ENCODE data around the gene KIAA1671. TPM values are rescaled to one million over a fixed set of nuclear protein-coding genes. Genes with fewer than 3 reads are reported as not detected.
A peak's percentile ranks its signal among the peaks of the same experiment; 100 is the strongest.

The KIAA1671 gene
- total and polyA plus RNA-seq, 2 of the 13 experiments (the other 11 are each of a cell fraction or from before 2014, with no cell fraction given): 13.5 to 13.6 TPM

DNA sequence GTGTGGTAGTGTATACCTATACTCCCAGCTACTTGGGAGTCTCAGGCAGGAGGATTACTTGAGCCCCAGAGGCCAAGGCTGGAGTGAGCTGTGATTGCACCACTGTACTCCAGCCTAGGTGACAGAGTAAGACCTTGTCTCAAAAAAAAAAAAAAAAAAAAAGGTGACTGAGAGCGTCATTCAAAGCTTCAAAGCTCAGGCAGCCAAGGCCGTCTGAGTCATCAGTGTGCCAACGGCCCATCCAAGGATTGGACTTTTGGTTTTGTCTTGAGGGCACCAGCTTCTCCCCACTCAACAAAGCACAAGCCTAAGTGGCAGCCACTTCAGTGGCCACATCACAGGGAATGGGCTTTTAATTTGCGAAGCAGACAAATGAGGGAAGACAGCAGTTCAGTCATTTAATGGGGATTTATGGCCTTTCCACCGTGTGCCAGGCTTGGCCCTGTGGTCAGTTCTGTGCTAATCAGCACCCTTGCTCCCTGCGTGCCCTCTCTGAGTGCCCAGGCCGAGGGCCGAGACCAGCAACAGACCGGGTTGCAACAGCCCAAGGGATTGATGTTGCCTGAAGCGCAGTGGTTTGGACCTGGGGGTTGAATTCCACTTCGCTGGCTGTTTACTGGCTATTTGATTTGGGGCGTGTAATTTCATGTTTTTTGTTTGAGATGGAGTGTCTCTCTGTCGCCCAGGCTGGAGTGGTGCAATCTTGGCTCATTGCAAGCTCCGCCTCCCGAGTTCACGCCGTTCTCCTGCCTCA, 216.9 kb downstream of the KIAA1671 start (continued):
- TF ChIP-seq, protein P1, sequence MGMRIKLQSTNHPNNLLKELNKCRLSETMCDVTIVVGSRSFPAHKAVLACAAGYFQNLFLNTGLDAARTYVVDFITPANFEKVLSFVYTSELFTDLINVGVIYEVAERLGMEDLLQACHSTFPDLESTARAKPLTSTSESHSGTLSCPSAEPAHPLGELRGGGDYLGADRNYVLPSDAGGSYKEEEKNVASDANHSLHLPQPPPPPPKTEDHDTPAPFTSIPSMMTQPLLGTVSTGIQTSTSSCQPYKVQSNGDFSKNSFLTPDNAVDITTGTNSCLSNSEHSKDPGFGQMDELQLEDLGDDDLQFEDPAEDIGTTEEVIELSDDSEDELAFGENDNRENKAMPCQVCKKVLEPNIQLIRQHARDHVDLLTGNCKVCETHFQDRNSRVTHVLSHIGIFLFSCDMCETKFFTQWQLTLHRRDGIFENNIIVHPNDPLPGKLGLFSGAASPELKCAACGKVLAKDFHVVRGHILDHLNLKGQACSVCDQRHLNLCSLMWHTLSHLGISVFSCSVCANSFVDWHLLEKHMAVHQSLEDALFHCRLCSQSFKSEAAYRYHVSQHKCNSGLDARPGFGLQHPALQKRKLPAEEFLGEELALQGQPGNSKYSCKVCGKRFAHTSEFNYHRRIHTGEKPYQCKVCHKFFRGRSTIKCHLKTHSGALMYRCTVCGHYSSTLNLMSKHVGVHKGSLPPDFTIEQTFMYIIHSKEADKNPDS (CRISPR knock-in tag; IDR thresholded peaks at IDR 0.05): no peak
- TF ChIP-seq SMARCC2 (IDR thresholded peaks at IDR 0.05): no peak
- TF ChIP-seq ARNTL (CRISPR knock-in tag; IDR thresholded peaks at IDR 0.05): no peak
- TF ChIP-seq KDM4B (CRISPR knock-in tag; IDR thresholded peaks at IDR 0.05): no peak
- TF ChIP-seq KDM6A (CRISPR knock-in tag; IDR thresholded peaks at IDR 0.05; ENCODE audit: low read depth): no peak
- TF ChIP-seq, protein P2, sequence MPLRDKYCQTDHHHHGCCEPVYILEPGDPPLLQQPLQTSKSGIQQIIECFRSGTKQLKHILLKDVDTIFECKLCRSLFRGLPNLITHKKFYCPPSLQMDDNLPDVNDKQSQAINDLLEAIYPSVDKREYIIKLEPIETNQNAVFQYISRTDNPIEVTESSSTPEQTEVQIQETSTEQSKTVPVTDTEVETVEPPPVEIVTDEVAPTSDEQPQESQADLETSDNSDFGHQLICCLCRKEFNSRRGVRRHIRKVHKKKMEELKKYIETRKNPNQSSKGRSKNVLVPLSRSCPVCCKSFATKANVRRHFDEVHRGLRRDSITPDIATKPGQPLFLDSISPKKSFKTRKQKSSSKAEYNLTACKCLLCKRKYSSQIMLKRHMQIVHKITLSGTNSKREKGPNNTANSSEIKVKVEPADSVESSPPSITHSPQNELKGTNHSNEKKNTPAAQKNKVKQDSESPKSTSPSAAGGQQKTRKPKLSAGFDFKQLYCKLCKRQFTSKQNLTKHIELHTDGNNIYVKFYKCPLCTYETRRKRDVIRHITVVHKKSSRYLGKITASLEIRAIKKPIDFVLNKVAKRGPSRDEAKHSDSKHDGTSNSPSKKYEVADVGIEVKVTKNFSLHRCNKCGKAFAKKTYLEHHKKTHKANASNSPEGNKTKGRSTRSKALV (CRISPR knock-in tag; IDR thresholded peaks at IDR 0.05): no peak
- 0 out of 2 replicates have a peak, but pooled peaks have one; percentile 30 for TF ChIP-seq ZSCAN31 (CRISPR knock-in tag; IDR thresholded peaks at IDR 0.05; ENCODE audit: low read depth)
- no peak for TF ChIP-seq ZNF570 (CRISPR knock-in tag; IDR thresholded peaks at IDR 0.05; ENCODE audit: borderline replicate concordance)
- peak; percentile 61; the same call in 1 of the 2 replicates for TF ChIP-seq SAP130 (CRISPR knock-in tag; IDR thresholded peaks at IDR 0.05; ENCODE audit: low read depth)
- TF ChIP-seq NCOA5 (CRISPR knock-in tag; IDR thresholded peaks at IDR 0.05): no peak
- 0 out of 2 replicates have a peak, but pooled peaks have one; percentile 8 for TF ChIP-seq FOXK1 (CRISPR knock-in tag; IDR thresholded peaks at IDR 0.05; ENCODE audit: borderline replicate concordance, low read depth)
- TF ChIP-seq ZNF550 (CRISPR knock-in tag; IDR thresholded peaks at IDR 0.05; ENCODE audit: borderline replicate concordance): no peak
- TF ChIP-seq SRSF9 (IDR thresholded peaks at IDR 0.05; ENCODE audit: borderline replicate concordance, insufficient read depth, low read depth, low read length, poor library complexity, severe bottlenecking): no peak
- TF ChIP-seq TBL1XR1 (IDR thresholded peaks at IDR 0.05; ENCODE audit: borderline replicate concordance, low read length, partially characterized antibody): no peak
- TF ChIP-seq NCOR1 (IDR thresholded peaks at IDR 0.05; ENCODE audit: borderline replicate concordance, low read length): peak; percentile 80
- no peak for TF ChIP-seq ONECUT2 (CRISPR knock-in tag; IDR thresholded peaks at IDR 0.05)
- no peak for TF ChIP-seq HNRNPLL (IDR thresholded peaks at IDR 0.05; ENCODE audit: low read depth, low read length, poor library complexity, severe bottlenecking)
- TF ChIP-seq, protein P3, sequence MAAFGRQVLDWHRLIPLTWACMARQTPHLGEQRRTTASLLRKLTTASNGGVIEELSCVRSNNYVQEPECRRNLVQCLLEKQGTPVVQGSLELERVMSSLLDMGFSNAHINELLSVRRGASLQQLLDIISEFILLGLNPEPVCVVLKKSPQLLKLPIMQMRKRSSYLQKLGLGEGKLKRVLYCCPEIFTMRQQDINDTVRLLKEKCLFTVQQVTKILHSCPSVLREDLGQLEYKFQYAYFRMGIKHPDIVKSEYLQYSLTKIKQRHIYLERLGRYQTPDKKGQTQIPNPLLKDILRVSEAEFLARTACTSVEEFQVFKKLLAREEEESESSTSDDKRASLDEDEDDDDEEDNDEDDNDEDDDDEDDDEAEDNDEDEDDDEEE (CRISPR knock-in tag; IDR thresholded peaks at IDR 0.05): no peak
- TF ChIP-seq, protein P4, sequence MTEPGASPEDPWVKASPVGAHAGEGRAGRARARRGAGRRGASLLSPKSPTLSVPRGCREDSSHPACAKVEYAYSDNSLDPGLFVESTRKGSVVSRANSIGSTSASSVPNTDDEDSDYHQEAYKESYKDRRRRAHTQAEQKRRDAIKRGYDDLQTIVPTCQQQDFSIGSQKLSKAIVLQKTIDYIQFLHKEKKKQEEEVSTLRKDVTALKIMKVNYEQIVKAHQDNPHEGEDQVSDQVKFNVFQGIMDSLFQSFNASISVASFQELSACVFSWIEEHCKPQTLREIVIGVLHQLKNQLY (CRISPR knock-in tag; IDR thresholded peaks at IDR 0.05): no peak
- TF ChIP-seq, protein P5, sequence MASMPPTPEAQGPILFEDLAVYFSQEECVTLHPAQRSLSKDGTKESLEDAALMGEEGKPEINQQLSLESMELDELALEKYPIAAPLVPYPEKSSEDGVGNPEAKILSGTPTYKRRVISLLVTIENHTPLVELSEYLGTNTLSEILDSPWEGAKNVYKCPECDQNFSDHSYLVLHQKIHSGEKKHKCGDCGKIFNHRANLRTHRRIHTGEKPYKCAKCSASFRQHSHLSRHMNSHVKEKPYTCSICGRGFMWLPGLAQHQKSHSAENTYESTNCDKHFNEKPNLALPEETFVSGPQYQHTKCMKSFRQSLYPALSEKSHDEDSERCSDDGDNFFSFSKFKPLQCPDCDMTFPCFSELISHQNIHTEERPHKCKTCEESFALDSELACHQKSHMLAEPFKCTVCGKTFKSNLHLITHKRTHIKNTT (CRISPR knock-in tag; IDR thresholded peaks at IDR 0.05): no peak
- peak; percentile 74; the same call in 1 of the 2 replicates for TF ChIP-seq SP5 (CRISPR knock-in tag; IDR thresholded peaks at IDR 0.05; ENCODE audit: borderline replicate concordance, low read depth)
- no peak for TF ChIP-seq FIP1L1 (IDR thresholded peaks at IDR 0.05; ENCODE audit: borderline replicate concordance, insufficient read depth, low read depth, low read length)
- TF ChIP-seq ZNF761 (CRISPR knock-in tag; conservative IDR thresholded peaks at IDR 0.05): no peak
- TF ChIP-seq JUND (CRISPR knock-in tag; IDR thresholded peaks at IDR 0.05): peak; percentile 85
